GM23248 (cell line): Measurements from ENCODE around the gene TTLL5.

Experiments used
- EZH2 ChIP-seq: fragments of 200-600 bp; sonication (generic); IDR thresholded peaks from 2 replicates; pipeline ENCODE4 v1.6.1; 2018; ENCODE audit warnings: antibody characterized with exemption, mild to moderate bottlenecking; ENCODE audit not compliant: insufficient read depth, poor library complexity, severe bottlenecking
- EZH2phosphoT487 ChIP-seq: fragments of 200-600 bp; sonication (generic); IDR thresholded peaks from 2 replicates; pipeline ENCODE4 v1.6.1; 2018; ENCODE audit warnings: antibody characterized with exemption, moderate library complexity, mild to moderate bottlenecking, low read depth; ENCODE audit not compliant: insufficient read depth

DNA sequence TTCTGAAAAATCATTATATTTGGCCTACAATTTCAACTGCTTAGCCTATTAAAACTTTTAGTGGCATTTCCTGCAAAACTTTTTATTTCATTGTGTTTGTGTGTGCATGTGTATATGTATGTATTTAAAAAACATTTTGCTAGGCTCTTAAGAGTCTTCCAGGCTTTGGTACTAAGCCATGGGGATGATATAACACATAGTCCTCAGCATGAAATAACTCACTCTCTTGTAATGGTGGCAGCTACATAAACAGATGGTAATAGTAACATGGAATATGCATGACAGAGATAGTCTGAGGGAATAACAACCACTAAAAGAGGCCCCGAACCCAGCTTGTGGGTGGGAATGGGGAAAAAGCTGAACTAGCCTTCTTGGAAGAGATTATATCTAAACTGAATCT, 141.4 kb downstream of the TTLL5 start:
- TF ChIP-seq EZH2 (no peak), EZH2phosphoT487 (no peak)
